ENCODE data around the gene ZNF655.

- no peak for TF ChIP-seq CTCF (IDR thresholded peaks at IDR 0.05; ENCODE audit: low read length)
- no peak for TF ChIP-seq EZH2 (optimal IDR thresholded peaks at IDR 0.05; ENCODE audit: low read depth, low read length)
Measured at GRCh38 chr7:99615989-99616358, 57.5 kb downstream of the ZNF655 start.

All from MM.1S (cell line).